Skeletal muscle satellite cell (primary cell): ENCODE measurements around the gene GFRAL. TPM values are rescaled to one million over a fixed set of nuclear protein-coding genes. Genes with fewer than 3 reads are reported as not detected.
"Not testable (repeated sequence)": the region's sequence is repeated elsewhere in the genome, so short reads cannot be mapped to it uniquely, and the experiment has no call there.

Source experiments
- H3K27me3 ChIP-seq: 2 replicates; pipeline ENCODE4 v1.7.0; 2013; ENCODE audit warnings: low read length; ENCODE audit not compliant: control insufficient read depth, insufficient read depth
- H3K36me3 ChIP-seq: 2 replicates; pipeline ENCODE4 v1.7.0; 2013; ENCODE audit warnings: mild to moderate bottlenecking, control low read depth, low read length; ENCODE audit not compliant: insufficient read depth
- H3K4me1 ChIP-seq: 2 replicates; pipeline ENCODE4 v1.7.0; 2013; ENCODE audit warnings: low read length; ENCODE audit not compliant: control insufficient read depth, insufficient read depth
- H3K4me2 ChIP-seq: 2 replicates; pipeline ENCODE4 v1.7.0; 2013; ENCODE audit warnings: mild to moderate bottlenecking, low read length
- H3K4me3 ChIP-seq: 2 replicates; pipeline ENCODE4 v1.7.0; 2013; ENCODE audit warnings: low read length
- H3K9ac ChIP-seq: 2 replicates; pipeline ENCODE4 v1.7.0; 2013; ENCODE audit warnings: mild to moderate bottlenecking, low read depth, low read length, moderate library complexity
- H3K9me3 ChIP-seq: replicated peaks from 2 replicates; pipeline ENCODE4 v1.7.0; 2013; ENCODE audit warnings: mild to moderate bottlenecking, control low read depth, low read length
- total RNA-seq: library from RNA; depleted of rRNA; stranded (reverse); fragments of >200 nt; gene quantifications from 2 replicates; pipeline ENCODE4 v1.2.3, GENCODE V29; 2012; rRNA removed

GFRAL gene, protein sequence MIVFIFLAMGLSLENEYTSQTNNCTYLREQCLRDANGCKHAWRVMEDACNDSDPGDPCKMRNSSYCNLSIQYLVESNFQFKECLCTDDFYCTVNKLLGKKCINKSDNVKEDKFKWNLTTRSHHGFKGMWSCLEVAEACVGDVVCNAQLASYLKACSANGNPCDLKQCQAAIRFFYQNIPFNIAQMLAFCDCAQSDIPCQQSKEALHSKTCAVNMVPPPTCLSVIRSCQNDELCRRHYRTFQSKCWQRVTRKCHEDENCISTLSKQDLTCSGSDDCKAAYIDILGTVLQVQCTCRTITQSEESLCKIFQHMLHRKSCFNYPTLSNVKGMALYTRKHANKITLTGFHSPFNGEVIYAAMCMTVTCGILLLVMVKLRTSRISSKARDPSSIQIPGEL
- not detected in 2 replicates for total RNA-seq

DNA sequence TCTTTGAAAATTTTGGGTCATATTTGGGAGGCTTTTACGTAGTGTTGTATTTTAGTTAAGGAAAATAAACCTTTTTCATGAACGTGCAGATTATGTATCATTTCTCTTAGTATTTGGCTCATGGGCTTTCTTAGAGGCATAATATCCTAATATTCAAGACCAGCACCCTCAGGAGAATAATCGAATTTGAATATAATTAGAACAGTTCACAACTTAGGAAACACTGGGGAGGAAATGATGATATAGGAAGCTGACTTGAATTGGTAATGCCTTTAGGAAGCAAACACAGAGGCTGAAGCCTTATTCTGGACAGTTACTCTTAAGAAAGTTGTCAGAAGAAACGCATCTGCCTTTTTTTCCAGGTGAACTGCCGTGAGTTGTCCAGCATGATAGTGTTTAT lies at the start of gene GFRAL:
GFRAL (plus strand) TSS at position 301 of the 400 bp plus-strand sequence; CDS start at position 387, 86 bp downstream.
- Histone ChIP-seq H3K27me3 (peaks cover 9% of the 10 kb centered on the region), H3K4me2 (no peak within 1 kb of the TSS), H3K36me3 (no peaks in the 10 kb centered on the region), H3K4me3 (no peak within 1 kb of the TSS), H3K9me3 (no peaks in the 10 kb centered on the region), H3K9ac (no peak within 1 kb of the TSS), H3K4me1 (no peaks in the 10 kb centered on the region)

DNA sequence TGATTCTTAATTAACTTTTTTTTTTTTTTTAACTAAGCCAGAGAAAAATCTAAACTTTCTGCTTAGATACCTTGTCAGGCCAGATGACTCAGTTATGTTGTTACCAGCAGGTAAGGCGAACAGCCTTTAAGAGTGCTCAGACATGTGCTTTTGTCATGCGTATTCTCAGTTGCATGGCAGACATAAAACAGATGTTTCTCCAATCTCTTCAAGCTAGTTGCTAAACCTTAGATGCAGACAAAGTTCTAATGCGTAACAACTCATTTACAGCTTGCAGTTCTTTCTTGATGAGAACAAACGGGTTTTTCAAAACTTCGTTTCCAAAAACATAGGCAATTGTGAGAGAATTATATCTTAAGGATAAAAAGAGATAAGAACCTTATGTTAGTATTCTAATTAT lies 49.6 kb upstream of the GFRAL start:
- Histone ChIP-seq H3K4me1 (no peaks in the 10 kb centered on the region), H3K4me2 (no peak overlapping the region), H3K9me3 (no peaks in the 10 kb centered on the region), H3K36me3 (no peaks in the 10 kb centered on the region), H3K4me3 (no peak overlapping the region), H3K9ac (no peak overlapping the region), H3K27me3 (no peaks in the 10 kb centered on the region)

DNA sequence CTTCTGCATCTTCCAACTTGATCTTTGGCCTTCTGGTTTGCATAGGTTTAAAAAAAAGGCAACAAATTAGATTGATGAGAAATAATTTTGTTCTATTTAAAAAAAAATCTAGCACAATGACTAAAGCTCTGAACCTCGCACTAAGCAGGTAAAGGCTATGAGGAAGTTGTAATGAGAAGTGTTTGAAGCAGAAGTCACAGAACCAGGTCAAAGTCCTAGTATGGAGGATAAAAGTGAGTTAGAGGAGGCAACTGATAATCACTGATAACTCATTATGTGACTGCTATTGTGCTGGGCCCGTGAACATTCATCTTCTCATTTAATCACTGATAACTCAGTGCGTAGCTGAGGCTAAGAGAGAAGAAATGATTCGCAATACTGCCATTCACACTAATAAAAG lies 46.1 kb upstream of the GFRAL start:
- Histone ChIP-seq H3K36me3 (no peaks in the 10 kb centered on the region), H3K27me3 (peaks cover 6% of the 10 kb centered on the region), H3K9ac (no peak overlapping the region)

DNA sequence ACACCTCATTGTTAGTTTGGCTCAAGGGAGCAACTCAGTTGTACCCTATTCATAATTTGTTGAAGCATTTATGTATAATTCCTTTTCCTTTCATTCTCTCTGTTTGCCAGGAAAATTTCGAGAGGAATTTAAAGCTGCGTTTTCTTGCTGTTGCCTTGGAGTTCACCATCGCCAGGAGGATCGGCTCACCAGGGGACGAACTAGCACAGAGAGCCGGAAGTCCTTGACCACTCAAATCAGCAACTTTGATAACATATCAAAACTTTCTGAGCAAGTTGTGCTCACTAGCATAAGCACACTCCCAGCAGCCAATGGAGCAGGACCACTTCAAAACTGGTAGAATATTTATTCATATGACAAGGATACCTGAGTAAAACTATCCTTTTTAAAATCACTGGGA lies 45.2 kb upstream of the GFRAL start:
- Histone ChIP-seq H3K4me1 (no peaks in the 10 kb centered on the region), H3K36me3 (no peaks in the 10 kb centered on the region), H3K27me3 (peaks cover 9% of the 10 kb centered on the region), H3K9me3 (no peaks in the 10 kb centered on the region), H3K4me2 (no peak overlapping the region), H3K9ac (no peak overlapping the region), H3K4me3 (no peak overlapping the region)

More for the DNA sequence above, 46.1 kb upstream of the GFRAL start:
- H3K4me1 ChIP-seq = no peaks in the 10 kb centered on the region
- no peak overlapping the region for H3K4me3 ChIP-seq
- no peak overlapping the region for H3K4me2 ChIP-seq
- H3K9me3 ChIP-seq = no peaks in the 10 kb centered on the region

DNA sequence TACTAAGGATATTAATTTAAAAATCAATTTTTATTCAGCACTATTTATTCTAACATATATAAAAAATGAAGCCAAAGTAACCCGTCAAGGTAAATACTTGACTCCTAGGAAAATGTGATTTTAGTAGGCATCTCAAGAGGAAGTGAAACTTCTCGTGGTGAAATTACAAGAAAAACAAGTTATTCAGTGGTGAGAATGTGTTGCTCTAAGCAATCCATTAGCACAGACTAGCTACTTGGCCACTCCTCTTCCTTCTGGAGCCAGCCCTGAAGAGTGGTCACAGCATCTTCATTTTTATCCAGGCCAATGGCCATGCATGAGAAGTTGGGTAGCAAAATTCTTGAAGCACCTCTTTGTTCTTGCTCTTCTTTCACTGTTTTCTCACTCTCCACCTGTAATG lies 40.4 kb upstream of the GFRAL start:
- Histone ChIP-seq H3K36me3 (no peaks in the 10 kb centered on the region), H3K27me3 (peaks cover 19% of the 10 kb centered on the region), H3K9ac (no peak overlapping the region), H3K4me2 (no peak overlapping the region), H3K4me1 (no peaks in the 10 kb centered on the region), H3K9me3 (no peaks in the 10 kb centered on the region), H3K4me3 (no peak overlapping the region)

DNA sequence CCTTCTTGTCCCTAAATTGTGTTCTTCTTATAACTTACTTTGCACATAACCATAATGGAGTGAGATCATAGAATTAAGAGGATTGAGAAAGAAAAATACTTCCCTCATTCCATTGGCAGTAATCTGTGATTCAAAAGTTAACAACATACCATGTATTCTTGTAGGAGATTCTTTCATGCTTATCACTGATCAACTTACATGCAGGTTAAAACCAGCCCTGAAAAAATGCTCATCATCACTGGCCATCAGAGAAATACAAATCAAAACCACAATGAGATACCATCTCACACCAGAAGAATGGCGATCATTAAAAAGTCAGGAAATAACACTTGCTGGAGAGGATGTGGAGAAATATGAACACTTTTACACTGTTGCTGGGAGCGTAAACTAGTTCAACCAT lies 36.5 kb upstream of the GFRAL start:
- no peak overlapping the region for H3K4me3 ChIP-seq
- no peaks in the 10 kb centered on the region for H3K36me3 ChIP-seq
- no peak overlapping the region for H3K4me2 ChIP-seq
- H3K9me3 ChIP-seq = no peaks in the 10 kb centered on the region
- no peaks in the 10 kb centered on the region for H3K4me1 ChIP-seq
- H3K9ac ChIP-seq = no peak overlapping the region
- H3K27me3 ChIP-seq = peaks cover 12% of the 10 kb centered on the region

DNA sequence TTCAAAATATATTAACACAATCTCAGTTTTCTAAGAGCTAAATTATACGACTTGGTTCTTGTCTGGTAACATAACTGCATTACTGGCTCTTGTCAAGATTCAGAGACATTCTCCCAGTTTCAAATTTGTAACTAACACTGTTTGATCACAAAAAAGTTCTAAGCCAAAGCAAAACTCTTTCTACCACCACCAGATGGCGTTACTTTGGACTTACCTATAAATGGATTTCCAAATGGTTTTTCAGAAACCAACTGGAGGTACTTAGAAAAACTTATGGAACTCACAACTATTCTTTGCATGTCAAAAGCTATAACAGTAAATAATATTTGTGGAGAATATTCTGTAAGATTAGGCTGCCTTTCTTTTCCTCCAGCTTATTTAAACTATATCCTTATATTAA lies 34.2 kb upstream of the GFRAL start:
- no peak overlapping the region for H3K4me3 ChIP-seq
- no peak overlapping the region for H3K4me2 ChIP-seq
- H3K36me3 ChIP-seq = no peaks in the 10 kb centered on the region
- peaks cover 5% of the 10 kb centered on the region for H3K27me3 ChIP-seq
- H3K9ac ChIP-seq = no peak overlapping the region
- H3K9me3 ChIP-seq = no peaks in the 10 kb centered on the region
- no peaks in the 10 kb centered on the region for H3K4me1 ChIP-seq

DNA sequence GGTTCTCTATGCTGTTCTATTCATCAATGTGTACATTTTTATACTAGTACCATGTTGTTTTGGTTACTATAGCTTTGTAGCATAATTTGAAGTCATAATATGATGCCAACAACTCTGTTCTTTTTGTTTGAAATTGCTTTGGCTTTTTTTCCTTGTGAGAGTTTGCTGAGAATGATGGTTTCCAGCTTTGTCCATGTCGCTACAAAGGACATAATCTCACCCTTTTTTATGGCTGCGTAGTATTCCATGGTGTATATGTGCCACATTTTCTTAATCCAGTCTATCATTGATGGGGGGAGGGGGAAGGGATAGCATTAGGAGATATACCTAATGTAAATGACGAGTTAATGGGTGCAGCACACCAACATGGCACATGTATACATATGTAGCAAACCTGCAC lies 30.1 kb upstream of the GFRAL start:
- not testable (repeated sequence) for H3K9me3 ChIP-seq, H3K36me3 ChIP-seq, H3K9ac ChIP-seq, H3K27me3 ChIP-seq, H3K4me1 ChIP-seq, H3K4me3 ChIP-seq, H3K4me2 ChIP-seq

DNA sequence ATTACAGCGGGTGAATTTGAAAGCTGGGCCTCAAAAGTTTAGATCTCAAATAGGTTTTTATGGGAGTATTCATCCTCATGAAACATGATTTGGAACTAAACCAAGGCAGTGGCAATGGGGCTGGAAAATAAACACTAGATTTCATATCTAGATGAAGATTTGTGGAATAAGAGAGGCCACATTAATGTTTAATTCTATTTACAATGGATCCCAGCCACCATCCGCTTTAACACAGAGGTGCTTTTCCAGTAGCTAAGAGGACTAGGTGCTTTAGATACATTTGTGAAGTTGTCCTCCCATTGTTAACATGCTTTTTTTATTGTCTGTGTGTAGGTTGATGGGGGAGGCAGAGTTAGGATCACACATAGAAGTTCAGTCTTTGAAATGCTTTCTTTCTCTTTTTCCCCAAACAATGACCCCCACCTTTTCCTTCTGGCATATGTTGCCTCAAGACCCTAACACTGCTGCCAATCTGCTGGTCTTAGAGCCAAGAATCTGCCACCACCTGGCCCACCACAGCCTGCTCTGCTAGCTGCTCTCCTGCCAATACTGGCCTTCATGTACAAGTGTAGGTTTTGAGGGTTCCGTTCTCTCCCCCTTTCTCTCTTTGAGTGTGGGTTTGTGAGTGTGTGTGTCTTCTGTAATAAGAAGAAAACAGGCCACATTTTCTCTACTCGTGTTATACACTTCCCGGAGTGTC lies 27.8 kb upstream of the GFRAL start:
- Histone ChIP-seq H3K9me3 (no peaks in the 10 kb centered on the region), H3K4me3 (no peak overlapping the region), H3K27me3 (peaks cover 3% of the 10 kb centered on the region), H3K36me3 (no peaks in the 10 kb centered on the region), H3K9ac (no peak overlapping the region), H3K4me1 (no peaks in the 10 kb centered on the region), H3K4me2 (no peak overlapping the region)

DNA sequence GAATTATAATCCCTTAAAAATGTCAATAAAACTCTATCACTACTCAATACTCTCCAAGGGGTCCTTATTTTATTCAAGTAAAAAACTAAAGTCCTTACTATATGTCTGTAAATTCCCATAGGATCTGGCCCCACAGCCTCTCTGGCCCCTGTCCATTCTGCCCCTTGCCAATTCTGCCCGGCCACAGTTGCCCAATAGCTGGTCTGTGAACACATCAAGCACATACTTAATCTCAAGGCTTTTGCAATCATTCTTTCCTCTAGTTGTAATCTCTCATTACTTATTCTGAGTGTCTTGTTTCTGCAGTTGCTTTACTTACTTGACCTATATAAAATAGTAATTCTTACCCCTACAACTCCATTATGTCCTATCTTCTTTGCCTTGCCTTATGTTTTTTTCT lies 22.5 kb upstream of the GFRAL start:
- Histone ChIP-seq H3K4me3 (no peak overlapping the region), H3K4me2 (no peak overlapping the region), H3K9me3 (no peaks in the 10 kb centered on the region), H3K36me3 (no peaks in the 10 kb centered on the region), H3K4me1 (no peaks in the 10 kb centered on the region), H3K9ac (no peak overlapping the region), H3K27me3 (peaks cover 3% of the 10 kb centered on the region)

DNA sequence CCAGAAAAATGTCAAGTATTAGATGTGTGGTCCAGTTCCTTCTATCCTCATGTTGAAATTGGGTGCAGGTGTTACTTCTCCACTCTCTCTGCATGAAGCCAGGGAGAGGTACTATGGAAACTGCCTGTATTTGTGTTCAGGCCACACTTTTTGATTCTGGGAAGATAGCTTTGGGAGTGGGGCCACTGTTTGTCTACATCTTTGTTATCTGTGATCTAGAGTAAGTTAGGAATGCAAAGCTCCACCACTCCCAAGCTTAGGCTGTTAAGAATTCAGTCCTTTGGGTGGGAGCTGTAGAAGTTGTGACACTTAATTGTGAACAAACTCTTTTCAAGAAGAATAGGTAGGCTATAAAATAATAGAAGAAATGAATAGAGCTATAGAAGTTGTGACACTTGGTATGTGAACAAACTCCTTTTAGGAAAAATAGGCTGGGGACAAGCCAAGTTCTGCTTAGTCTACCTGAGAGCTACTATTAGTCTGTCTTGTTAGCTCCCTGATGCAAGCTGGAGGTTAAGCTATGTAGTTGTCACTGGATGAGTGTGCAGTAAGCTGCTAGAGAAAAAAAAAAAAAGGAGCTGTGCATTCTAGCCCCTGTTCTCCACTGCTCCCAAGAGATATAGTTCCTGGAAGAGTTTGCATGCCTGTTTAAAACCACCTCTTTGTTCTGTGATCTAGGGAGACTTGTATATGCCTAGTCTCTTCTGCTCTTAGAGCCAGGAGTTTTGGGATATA lies 7.1 kb upstream of the GFRAL start:
- Histone ChIP-seq H3K9ac (no peak overlapping the region), H3K36me3 (no peaks in the 10 kb centered on the region), H3K4me2 (no peak overlapping the region), H3K9me3 (no peaks in the 10 kb centered on the region), H3K4me3 (no peak overlapping the region), H3K4me1 (no peaks in the 10 kb centered on the region), H3K27me3 (peaks cover 9% of the 10 kb centered on the region)
